ENCODE measurements around the gene CFAP74. TPM values are rescaled to one million over a fixed set of nuclear protein-coding genes. Genes with fewer than 3 reads are reported as not detected.

Gene CFAP74
- total RNA-seq, 1 donor from 2014 or later: 6.6 TPM

DNA sequence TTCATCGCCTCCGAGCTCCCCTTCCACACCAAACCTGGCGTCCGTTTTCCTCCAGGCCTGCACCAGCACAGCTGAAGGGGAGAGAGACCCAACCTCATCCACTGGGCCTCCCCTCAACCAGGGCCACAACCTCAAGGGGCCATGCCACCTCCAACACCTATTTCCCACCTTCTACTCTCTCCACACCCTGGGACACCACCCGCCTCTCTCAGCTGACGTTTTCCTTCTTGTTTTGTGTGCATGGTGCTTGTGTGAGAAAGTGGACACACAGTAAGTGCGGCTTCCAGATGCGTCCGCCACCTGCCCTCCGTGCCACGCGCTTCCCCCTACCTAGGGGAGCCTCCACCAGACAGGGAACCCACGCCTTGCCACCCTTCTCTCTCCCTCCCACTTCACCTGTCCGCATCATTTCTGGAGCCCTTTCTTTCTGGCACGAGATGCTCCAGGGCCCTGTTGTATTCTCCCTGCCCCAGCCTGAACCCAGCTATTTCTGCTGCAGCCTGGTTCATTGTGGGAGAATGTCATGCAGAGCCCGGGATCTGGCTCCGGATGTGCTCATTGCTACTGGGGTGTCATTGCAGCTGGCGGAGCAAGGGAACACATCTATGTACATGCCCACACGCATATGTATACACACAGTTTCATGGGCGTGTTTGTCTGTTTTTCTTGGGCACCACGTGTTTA lies 111.4 kb downstream of the CFAP74 start:
- H3K4me1 ChIP-seq: peaks cover 47% of the 10 kb centered on the region
- H3K27me3 ChIP-seq (ENCODE audit: low read depth): peaks cover 6% of the 10 kb centered on the region
- intact Hi-C loops (cut with DNase I): no loop called here
- H3K36me3 ChIP-seq: no peaks in the 10 kb centered on the region
- H3K4me3 ChIP-seq: peak overlapping the region; percentile 93
- H3K9me3 ChIP-seq: no peaks in the 10 kb centered on the region
- no peak for DNase-seq
- ATAC-seq: no peak
- H3K27ac ChIP-seq: peak overlapping the region; percentile 87
- TF ChIP-seq, protein P1, sequence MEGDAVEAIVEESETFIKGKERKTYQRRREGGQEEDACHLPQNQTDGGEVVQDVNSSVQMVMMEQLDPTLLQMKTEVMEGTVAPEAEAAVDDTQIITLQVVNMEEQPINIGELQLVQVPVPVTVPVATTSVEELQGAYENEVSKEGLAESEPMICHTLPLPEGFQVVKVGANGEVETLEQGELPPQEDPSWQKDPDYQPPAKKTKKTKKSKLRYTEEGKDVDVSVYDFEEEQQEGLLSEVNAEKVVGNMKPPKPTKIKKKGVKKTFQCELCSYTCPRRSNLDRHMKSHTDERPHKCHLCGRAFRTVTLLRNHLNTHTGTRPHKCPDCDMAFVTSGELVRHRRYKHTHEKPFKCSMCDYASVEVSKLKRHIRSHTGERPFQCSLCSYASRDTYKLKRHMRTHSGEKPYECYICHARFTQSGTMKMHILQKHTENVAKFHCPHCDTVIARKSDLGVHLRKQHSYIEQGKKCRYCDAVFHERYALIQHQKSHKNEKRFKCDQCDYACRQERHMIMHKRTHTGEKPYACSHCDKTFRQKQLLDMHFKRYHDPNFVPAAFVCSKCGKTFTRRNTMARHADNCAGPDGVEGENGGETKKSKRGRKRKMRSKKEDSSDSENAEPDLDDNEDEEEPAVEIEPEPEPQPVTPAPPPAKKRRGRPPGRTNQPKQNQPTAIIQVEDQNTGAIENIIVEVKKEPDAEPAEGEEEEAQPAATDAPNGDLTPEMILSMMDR (IDR thresholded peaks at IDR 0.05): no peak

- peak overlapping the region; percentile 93 for H3K4me3 ChIP-seq
These were observed 112.1 kb downstream of the CFAP74 start for GRCh38 chr1:1891349-1892078.

GRCh38 chr1:1890506-1891348 lies 112.9 kb downstream of the CFAP74 start, which contains the start of gene GNB1:
TSS of gene GNB1 (minus strand) at chr1:1891087. CDS start at chr1:1825453, 65,634 bp downstream.
- intact Hi-C loops (cut with DNase I): no loop called here
- TF ChIP-seq, protein P1 (IDR thresholded peaks at IDR 0.05): no peak
- no peaks in the 10 kb centered on the region for H3K9me3 ChIP-seq
- H3K36me3 ChIP-seq: no peaks in the 10 kb centered on the region
- H3K27ac ChIP-seq: peak within 1 kb of the TSS; percentile 87
- DNase-seq: peak; percentile 91
- ATAC-seq: peak; percentile 91 to 95
- H3K27me3 ChIP-seq (ENCODE audit: low read depth): peaks cover 6% of the 10 kb centered on the region
- H3K4me3 ChIP-seq: peak within 1 kb of the TSS; percentile 93
- H3K4me1 ChIP-seq: peaks cover 62% of the 10 kb centered on the region

More at GRCh38 chr1:1891349-1892078, 112.1 kb downstream of the CFAP74 start:
- TF ChIP-seq, protein P1 (IDR thresholded peaks at IDR 0.05): no peak
- Histone ChIP-seq H3K27ac (peak overlapping the region; percentile 87), H3K36me3 (no peaks in the 10 kb centered on the region), H3K27me3 (ENCODE audit: low read depth) (peaks cover 6% of the 10 kb centered on the region), H3K4me1 (peaks cover 54% of the 10 kb centered on the region), H3K9me3 (no peaks in the 10 kb centered on the region)
- intact Hi-C loops (cut with DNase I): no loop called here
- DNase-seq: peak; percentile 86
- ATAC-seq: peak; percentile 83

- no peaks in the 10 kb centered on the region for H3K27me3 ChIP-seq (ENCODE audit: low read depth)
- peak; percentile 23 to 40 for ATAC-seq
- no peaks in the 10 kb centered on the region for H3K9me3 ChIP-seq
- H3K4me1 ChIP-seq: peaks cover 66% of the 10 kb centered on the region
- peak overlapping the region; percentile 87 for H3K27ac ChIP-seq
- peak overlapping the region; percentile 93 for H3K4me3 ChIP-seq
- TF ChIP-seq, protein P1 (IDR thresholded peaks at IDR 0.05): no peak
- H3K36me3 ChIP-seq: no peaks in the 10 kb centered on the region
- DNase-seq: peak; percentile 92
- intact Hi-C loops (cut with DNase I): no loop called here
These were observed 113.6 kb downstream of the CFAP74 start for GRCh38 chr1:1889847-1890505.
